Endothelial cell of umbilical vein (primary cell): Measurements from ENCODE around the gene RNLS. TPM values are rescaled to one million over a fixed set of nuclear protein-coding genes. Genes with fewer than 3 reads are reported as not detected.

Source experiments
- BruUV-seq: library from RNA; stranded (reverse); fragments of 400-500 nt; replicated peaks from 2 replicates; lab custom pipeline; 2021; lab: Mats Ljungman, UMichigan
- CTCF ChIA-PET: fragments of 300-600, 350-600 bp; sonication (Branson Sonifier 250); formaldehyde crosslinking; loops from one replicate; lab custom pipeline; 2021; ENCODE audit warnings: antibody characterized with exemption, inconsistent platforms; lab: Charles Lee
- POLR2A ChIA-PET: fragments of 300-600, 350-600 bp; sonication (Branson Sonifier 250); formaldehyde crosslinking; loops from one replicate; lab custom pipeline; 2021; ENCODE audit warnings: antibody characterized with exemption, inconsistent platforms; lab: Charles Lee
- DNase-seq: peaks from one replicate; pipeline ENCODE4 v3.0.0-alpha.2; 2011; ENCODE audit warnings: low read depth, low spot score
- FAIRE-seq: peaks from 2 replicates; lab custom pipeline; 2011; peaks lifted over from hg19 to GRCh38; lab: Jason Lieb, UNC
- H2AFZ ChIP-seq: 2 replicates; pipeline ENCODE4 v1.6.0; 2012; ENCODE audit warnings: low read depth, low read length, control low read depth, inconsistent platforms
- H3K27ac ChIP-seq: 2 replicates; pipeline ENCODE4 v1.5.1; 2011; ENCODE audit warnings: low read depth, mild to moderate bottlenecking, control low read depth, low read length, moderate library complexity; ENCODE audit not compliant: insufficient read depth
- H3K27me3 ChIP-seq, 2 experiments: 2 replicates each; pipeline versions ENCODE4 v1.6.0 to v1.6.1; 2011; ENCODE audit warnings: low read length in 2 of 2, mixed read lengths in 1 of 2; ENCODE audit not compliant: control insufficient read depth in 2 of 2, insufficient read depth in 2 of 2
- H3K36me3 ChIP-seq, 2 experiments: 2 replicates in 1 of 2; 3 replicates in 1 of 2; pipeline ENCODE4 v1.5.1; 2011; ENCODE audit warnings: low read length in 2 of 2, mild to moderate bottlenecking in 1 of 2, moderate library complexity in 1 of 2; ENCODE audit not compliant: control insufficient read depth in 2 of 2, insufficient read depth in 2 of 2; ENCODE audit errors: extremely low read depth in 1 of 2
- H3K4me1 ChIP-seq: 3 replicates; pipeline ENCODE4 v1.5.1; 2011; ENCODE audit warnings: mild to moderate bottlenecking, low read length; ENCODE audit not compliant: control insufficient read depth, insufficient read depth; ENCODE audit errors: extremely low read depth
- H3K4me2 ChIP-seq: 2 replicates; pipeline ENCODE4 v1.6.1; 2011; ENCODE audit warnings: low read length, control low read depth, mixed read lengths; ENCODE audit not compliant: insufficient read depth
- H3K4me3 ChIP-seq, 3 experiments: fragments of 200-600 bp in 1 of 3; sonication (generic), shearing (Covaris generic) in 1 of 3; replicated peaks in 1 of 3; 2 replicates each; pipeline ENCODE4 v1.5.1; 2011 to 2016; ENCODE audit warnings: control low read depth in 3 of 3, low read length in 3 of 3, mild to moderate bottlenecking in 2 of 3, inconsistent platforms in 1 of 3, low read depth in 1 of 3, moderate library complexity in 1 of 3; ENCODE audit not compliant: insufficient read depth in 1 of 3
- H3K79me2 ChIP-seq: 2 replicates; pipeline ENCODE4 v1.6.0; 2012; ENCODE audit warnings: low read length, inconsistent platforms; ENCODE audit not compliant: control insufficient read depth, insufficient read depth
- H3K9ac ChIP-seq: replicated peaks from 2 replicates; pipeline ENCODE3; 2011; ENCODE audit warnings: low read length, control low read depth; ENCODE audit not compliant: insufficient read depth; ENCODE audit errors: extremely low read depth
- H3K9me1 ChIP-seq: replicated peaks from 3 replicates; pipeline ENCODE4 v1.6.0; 2011; ENCODE audit warnings: mild to moderate bottlenecking, low read length; ENCODE audit not compliant: control insufficient read depth, insufficient read depth; ENCODE audit errors: extremely low read depth
- H3K9me3 ChIP-seq: replicated peaks from 2 replicates; pipeline ENCODE4 v1.5.1; 2012; ENCODE audit warnings: low read length, inconsistent platforms; ENCODE audit not compliant: control insufficient read depth, insufficient read depth
- H4K20me1 ChIP-seq: replicated peaks from 2 replicates; pipeline ENCODE3; 2011; ENCODE audit warnings: mild to moderate bottlenecking, low read length; ENCODE audit not compliant: control insufficient read depth, insufficient read depth; ENCODE audit errors: extremely low read depth
- EZH2 ChIP-seq: IDR thresholded peaks from 2 replicates; pipeline ENCODE4 v1.6.1; 2012; ENCODE audit warnings: borderline replicate concordance, low read depth, mild to moderate bottlenecking, moderate library complexity, low read length, inconsistent platforms; ENCODE audit not compliant: severe bottlenecking
- FOS ChIP-seq: IDR thresholded peaks from 2 replicates; pipeline ENCODE4 v1.6.1; 2011; ENCODE audit warnings: mild to moderate bottlenecking, low read length, moderate library complexity, borderline replicate concordance; ENCODE audit not compliant: insufficient read depth
- JUN ChIP-seq: IDR thresholded peaks from 2 replicates; pipeline ENCODE4 v1.6.1; 2011; ENCODE audit warnings: borderline replicate concordance, low read depth; ENCODE audit not compliant: insufficient read length, insufficient read depth
- MYC ChIP-seq: IDR thresholded peaks from one replicate; pipeline ENCODE4 v1.6.1; 2011; ENCODE audit warnings: mild to moderate bottlenecking, low read depth, low read length
- POLR2A ChIP-seq: IDR thresholded peaks from 2 replicates; pipeline ENCODE4 v1.6.1; 2012; ENCODE audit warnings: low read depth, mild to moderate bottlenecking, control low read depth, low read length
- dilution Hi-C: fragments of 300-500 bp; cut with MboI; formaldehyde crosslinking; loops from one replicate; pipeline ENCODE4 v1.15.0; 2019; ENCODE audit warnings: low sequenced_read_pairs; ENCODE audit not compliant: extremely low pct_ligation_motif_present
- intact Hi-C: fragments of 100-400 bp; cut with micrococcal nuclease; formaldehyde crosslinking; loops from one replicate; pipeline ENCODE4 v1.10.0; 2022
- polyA plus RNA-seq, 4 experiments: library from polyadenylated mRNA; depleted of rRNA in 3 of 4; stranded (reverse) in 3 of 4; unstranded in 1 of 4; fragments of >200 nt; gene quantifications; 2 replicates each; pipeline versions ENCODE4 v1.2.1 to v1.2.3, GENCODE V29; 2011 to 2012; ENCODE audit warnings: missing spikeins in 1 of 4
- total RNA-seq: library from RNA; stranded (reverse); gene quantifications from 2 replicates; pipeline ENCODE4 v1.2.3, GENCODE V29; 2021
- TF ChIP-seq, protein P1 (sequence below): IDR thresholded peaks from 2 replicates; pipeline ENCODE4 v1.6.1; 2011; ENCODE audit not compliant: insufficient read depth, insufficient read length
- TF ChIP-seq, protein P2 (sequence below), 2 donors: IDR thresholded peaks; 1 replicate in 1 of 2; 2 replicates in 1 of 2; pipeline ENCODE4 v1.5.1; 2011; ENCODE audit warnings: low read length in 2 of 2, mild to moderate bottlenecking in 2 of 2, moderate library complexity in 2 of 2, control low read depth in 1 of 2, inconsistent platforms in 1 of 2, low read depth in 1 of 2; ENCODE audit not compliant: insufficient read depth in 1 of 2; ENCODE audit errors: extremely low read depth in 1 of 2

RNLS gene
- total and polyA plus RNA-seq, 2 donors (not counting 3 experiments of a cell fraction or from before 2014, with no cell fraction given) = 2.5 to 4.6 TPM

DNA sequence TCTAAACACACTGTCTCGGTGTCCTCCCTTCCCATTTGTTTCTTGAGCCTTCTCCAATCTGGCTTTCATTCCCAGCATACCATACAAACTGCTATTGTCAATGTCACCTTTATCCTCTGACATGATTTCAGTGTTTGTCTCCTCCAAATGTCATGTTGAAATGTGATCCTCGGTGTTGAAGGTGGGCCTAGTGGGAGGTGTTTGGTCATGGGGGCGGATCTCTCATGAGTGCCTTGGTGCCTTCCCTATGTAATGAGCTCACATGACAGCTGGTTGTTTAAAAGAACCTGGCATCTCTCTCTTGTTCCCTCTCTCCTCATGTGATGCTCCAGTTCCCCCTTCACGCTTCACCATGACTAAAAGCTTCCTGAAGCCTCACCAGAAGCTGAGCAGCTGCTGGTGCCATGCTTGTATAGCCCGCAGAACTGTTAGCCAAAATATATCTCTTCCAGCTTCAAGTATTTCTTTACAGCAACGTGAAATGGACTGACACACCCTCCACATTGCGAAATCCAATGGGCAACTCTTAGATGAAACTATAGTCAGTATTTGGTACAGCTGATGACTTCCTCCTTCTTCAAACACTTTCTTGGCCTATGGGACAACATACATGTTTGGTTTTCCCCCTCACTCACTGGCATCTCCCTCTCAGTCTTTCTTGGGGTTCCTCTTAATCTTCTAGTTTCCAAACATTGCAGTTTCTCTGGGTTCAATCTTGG lies 27.8 kb downstream of the RNLS start:
- ChIA-PET POLR2A (no interaction called here), CTCF (interaction anchor here (0.6 to 3.4 kb wide), 7 partner anchors 9 to 705 kb away, joined by 3 to 26 read pairs (median 4); partner anchors contain the start of gene RNLS)
- no peaks in the 10 kb centered on the region for H3K4me1 ChIP-seq
- no peaks in the 10 kb centered on the region for H3K79me2 ChIP-seq
- intact Hi-C loops (no loop called here), dilution Hi-C loops (loop anchor here (25.0 kb wide), 1 partner anchor 693 kb away; the partner anchor contains the start of genes KLLN and PTEN)
- H3K27ac ChIP-seq = no peak overlapping the region
- no peak overlapping the region for H3K4me2 ChIP-seq
- no peaks in the 10 kb centered on the region for H3K9me3 ChIP-seq
- H3K36me3 ChIP-seq = no peaks in the 10 kb centered on the region
- H3K4me3 ChIP-seq = no peak overlapping the region
- no peaks in the 10 kb centered on the region for H4K20me1 ChIP-seq
- TF ChIP-seq POLR2A = no peak
- TF ChIP-seq MYC = no peak
- no peak for TF ChIP-seq JUN
- TF ChIP-seq EZH2 = no peak
- no peak for TF ChIP-seq FOS
- TF ChIP-seq, protein P1, sequence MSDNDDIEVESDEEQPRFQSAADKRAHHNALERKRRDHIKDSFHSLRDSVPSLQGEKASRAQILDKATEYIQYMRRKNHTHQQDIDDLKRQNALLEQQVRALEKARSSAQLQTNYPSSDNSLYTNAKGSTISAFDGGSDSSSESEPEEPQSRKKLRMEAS = no peak
- TF ChIP-seq, protein P2, sequence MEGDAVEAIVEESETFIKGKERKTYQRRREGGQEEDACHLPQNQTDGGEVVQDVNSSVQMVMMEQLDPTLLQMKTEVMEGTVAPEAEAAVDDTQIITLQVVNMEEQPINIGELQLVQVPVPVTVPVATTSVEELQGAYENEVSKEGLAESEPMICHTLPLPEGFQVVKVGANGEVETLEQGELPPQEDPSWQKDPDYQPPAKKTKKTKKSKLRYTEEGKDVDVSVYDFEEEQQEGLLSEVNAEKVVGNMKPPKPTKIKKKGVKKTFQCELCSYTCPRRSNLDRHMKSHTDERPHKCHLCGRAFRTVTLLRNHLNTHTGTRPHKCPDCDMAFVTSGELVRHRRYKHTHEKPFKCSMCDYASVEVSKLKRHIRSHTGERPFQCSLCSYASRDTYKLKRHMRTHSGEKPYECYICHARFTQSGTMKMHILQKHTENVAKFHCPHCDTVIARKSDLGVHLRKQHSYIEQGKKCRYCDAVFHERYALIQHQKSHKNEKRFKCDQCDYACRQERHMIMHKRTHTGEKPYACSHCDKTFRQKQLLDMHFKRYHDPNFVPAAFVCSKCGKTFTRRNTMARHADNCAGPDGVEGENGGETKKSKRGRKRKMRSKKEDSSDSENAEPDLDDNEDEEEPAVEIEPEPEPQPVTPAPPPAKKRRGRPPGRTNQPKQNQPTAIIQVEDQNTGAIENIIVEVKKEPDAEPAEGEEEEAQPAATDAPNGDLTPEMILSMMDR (IDR thresholded peaks at IDR 0.05; ENCODE audit: extremely low read depth in 1 of 2, insufficient read depth in 1 of 2, low read depth in 1 of 2, low read length in 2 of 2) = no peak
- H3K9me1 ChIP-seq = no peaks in the 10 kb centered on the region
- BruUV-seq = no TSS peak
- no peaks in the 10 kb centered on the region for H3K27me3 ChIP-seq
- DNase-seq (no peak), FAIRE-seq (no peak)
- H3K9ac ChIP-seq = no peak overlapping the region
- no peak overlapping the region for H2AFZ ChIP-seq
